H4 (cell line): ENCODE results near the gene CAB39. TPM values are rescaled to one million over a fixed set of nuclear protein-coding genes. Genes with fewer than 3 reads are reported as not detected.
"Not testable (repeated sequence)": the region's sequence is repeated elsewhere in the genome, so short reads cannot be mapped to it uniquely, and the experiment has no call there.

ENCODE experiments used
- DNase-seq: peaks from one replicate; pipeline ENCODE4 v3.0.0-alpha.2; 2015; ENCODE audit warnings: low spot score
- total RNA-seq: library from RNA; depleted of rRNA; stranded (reverse); fragments of >200 nt; shearing (Covaris generic); gene quantifications from 2 replicates; pipeline ENCODE4 v1.2.3, GENCODE V29; 2014

Gene CAB39
- total RNA-seq, 1 experiment from 2014 or later = 42.2 TPM

DNA sequence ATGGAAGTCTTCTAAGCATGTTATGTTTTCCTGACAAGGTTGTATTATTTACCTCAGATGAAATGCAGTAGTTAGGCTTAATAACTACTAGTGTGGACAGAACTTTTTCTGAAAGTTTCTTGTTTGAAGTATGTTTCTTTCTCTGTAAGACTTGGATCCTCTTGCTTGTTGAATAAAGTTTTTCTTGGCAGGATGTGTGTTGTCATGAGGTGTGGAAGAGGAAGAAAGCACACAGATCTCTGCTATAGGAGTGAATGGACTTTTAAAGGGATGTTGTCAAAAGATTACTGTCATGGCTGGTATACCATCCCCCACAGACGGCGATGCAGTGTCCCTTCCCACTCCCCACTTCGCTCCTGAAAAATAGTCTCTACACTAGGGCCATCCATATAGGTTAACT, 2.6 kb downstream of the CAB39 start:
- DNase-seq = no peak

GRCh38 chr2:230716588-230716987, 3.9 kb downstream of the CAB39 start:
- no peak for DNase-seq

DNA sequence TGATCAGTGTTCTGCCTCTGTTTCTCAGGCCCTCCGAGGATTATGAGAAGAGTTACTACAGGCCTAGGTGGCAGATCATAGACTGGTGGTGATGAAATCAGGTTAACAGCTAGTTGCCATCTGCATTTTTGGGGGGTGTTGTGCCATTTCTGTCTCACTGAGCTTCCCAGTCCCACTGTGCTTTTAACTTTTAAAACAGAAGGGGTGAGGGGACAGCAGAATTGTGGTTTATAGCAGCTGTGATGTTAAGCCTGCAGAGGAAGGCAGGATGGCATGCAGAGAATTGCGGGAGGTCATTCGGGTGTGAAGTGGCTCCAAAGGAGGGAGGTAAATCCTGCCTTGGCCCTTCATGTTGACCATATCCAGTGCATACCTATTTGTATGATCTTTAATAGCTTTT, 5.0 kb downstream of the CAB39 start:
- DNase-seq = no peak

DNA sequence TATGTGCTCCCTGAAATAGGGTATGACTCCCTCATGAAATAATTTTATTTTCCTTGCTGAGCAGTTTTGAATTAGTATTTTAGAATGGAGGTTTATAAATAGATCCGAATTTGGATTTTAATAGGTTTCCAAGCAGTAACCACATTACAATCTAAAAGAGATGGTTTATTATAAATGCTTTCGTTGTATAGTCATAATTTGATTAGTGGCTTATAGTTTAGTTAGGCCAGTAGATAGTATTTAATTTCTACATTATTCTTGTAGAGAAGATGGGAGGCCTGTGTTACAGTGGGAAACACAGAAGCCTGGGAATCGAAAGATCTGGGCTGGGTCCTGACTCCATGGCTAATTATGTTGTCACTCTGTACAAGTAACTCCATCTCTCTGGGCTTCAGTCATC, 6.7 kb downstream of the CAB39 start:
- DNase-seq = no peak

GRCh38 chr2:230721712-230722111, 9.1 kb downstream of the CAB39 start:
- DNase-seq = no peak

DNA sequence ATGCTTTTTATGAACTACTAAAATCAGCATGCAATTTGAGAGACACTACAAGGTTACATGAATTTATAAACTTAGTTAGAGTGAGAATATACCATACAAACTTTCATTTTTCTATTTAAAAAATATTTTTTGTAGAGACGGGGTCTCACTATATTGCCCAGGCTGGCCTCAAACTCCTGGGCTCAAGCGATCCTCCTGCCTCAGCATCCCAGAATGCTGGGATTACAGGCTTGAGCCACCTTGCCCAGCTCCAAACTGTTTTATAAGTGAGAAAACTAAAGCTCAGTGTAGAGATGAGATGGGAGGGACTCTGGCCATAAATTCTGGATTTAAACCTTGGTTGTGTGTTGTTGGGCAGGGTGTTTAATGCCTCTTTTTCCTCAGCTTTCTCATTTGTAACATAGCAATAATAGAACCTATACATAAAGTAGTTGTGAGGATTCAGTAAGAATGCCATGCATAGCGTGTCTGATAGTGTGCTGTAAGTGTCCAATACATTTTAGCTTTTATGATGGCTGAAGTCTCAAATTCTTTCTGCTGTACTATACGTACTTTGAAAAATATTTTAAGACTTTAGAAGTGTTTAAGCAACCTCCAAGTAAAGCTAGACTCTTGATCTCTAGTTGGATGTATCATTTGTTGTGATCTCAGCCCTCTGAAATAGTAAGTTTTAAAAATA, 9.7 kb downstream of the CAB39 start:
- DNase-seq = no peak

DNA sequence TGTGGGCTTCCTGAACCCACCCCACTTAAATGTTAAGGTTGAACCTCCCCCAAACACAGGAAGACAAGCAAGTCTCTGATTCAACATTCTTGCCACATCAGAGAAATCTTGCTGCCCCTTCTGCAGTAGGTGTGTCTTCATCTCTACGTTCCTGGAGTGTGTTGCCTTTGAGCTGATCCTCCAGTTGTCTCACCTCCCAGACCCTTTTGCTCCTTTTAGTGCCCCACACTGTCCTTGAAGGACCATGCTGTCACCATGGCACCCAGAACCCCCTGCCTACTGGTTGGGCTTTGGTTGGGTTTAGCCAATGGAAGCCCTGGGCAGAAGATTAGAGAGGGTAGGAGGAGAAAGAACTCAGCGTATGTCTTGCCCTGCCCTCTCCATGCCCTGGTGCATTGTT, 10.7 kb downstream of the CAB39 start:
- DNase-seq = no peak

- DNase-seq = not testable (repeated sequence)
Observed at GRCh38 chr2:230724957-230725356, 12.3 kb downstream of the CAB39 start.

DNA sequence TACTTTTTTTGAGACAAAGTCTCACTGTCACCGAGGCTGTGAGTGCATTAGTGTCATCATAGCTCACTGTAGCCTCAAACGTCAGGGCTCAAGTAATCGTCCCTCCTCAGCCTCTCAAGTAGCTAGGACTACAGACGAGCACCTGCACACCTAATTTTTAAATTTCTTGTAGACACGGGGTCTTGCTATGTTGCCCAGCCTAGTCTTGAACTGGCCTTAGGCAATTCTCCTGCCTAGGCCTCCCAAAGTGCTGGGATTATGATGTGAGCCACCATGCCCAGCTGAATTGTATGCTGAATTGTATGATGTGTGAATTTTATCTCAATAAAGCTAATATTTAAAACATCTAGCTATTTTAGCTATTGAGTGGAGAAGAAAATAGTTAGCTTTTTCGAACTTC, 18.9 kb downstream of the CAB39 start:
- DNase-seq = no peak

GRCh38 chr2:230732914-230733401, 20.3 kb downstream of the CAB39 start:
- DNase-seq = no peak

GRCh38 chr2:230734247-230735175, 21.9 kb downstream of the CAB39 start:
- no peak for DNase-seq

DNA sequence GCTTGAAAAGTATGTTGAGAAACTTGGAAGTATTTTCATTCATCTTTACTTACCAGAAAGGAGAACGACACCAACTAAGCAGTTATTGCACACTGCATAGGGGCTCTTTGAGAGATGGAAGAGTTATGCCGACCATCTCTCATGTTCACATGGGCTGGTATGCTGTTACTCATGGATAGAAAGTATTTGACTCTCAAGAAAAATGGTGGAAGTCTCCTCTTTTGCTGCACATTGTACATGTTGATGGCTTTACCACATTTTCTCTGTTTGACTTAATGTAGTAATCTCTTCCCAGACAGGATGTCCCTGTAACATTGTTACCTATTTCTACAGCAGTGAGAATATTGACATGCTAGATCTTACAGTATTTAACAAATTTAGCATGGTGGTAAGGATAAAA, 23.2 kb downstream of the CAB39 start:
- no peak for DNase-seq

DNA sequence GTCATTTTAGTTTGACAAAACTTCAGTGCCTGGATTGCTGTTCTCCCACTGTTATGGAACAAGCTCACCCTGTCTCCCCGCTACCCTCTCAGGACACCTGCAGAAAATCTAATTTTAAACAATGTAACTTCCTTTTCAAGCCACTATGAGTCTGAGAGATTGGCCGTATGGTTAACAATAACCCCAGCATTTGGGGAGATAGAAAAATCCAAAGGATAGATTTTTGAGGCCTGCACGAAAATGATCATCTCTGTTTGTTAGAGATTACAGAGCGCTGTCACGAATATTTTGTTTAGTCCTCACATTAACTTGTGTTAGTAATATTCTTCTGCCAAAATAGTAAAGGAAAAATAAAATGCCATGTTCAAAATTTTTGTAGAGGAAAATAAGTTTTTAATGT, 24.7 kb downstream of the CAB39 start:
- no peak for DNase-seq

DNA sequence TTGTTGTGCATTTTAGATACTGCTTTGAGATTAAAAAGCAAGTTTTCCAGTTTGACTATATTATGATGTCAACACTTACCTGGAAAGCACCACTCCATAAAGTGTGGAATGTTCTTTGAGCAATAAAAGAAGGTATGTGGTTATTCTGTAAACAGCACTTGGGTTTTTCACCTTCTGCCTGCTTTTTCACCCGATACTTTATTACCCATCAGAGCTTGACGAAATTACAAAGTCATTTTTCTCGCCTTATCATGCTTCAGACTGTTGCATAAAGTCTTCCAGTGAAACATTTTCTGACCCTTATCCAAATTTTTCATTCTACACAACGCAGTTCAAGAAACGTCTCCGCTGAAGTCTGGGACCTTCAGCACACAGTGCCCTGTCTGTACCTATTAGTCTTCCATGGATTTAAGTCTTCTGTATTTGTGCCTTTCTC, 25.2 kb downstream of the CAB39 start:
- DNase-seq = no peak

GRCh38 chr2:230738391-230738811, 25.8 kb downstream of the CAB39 start:
- DNase-seq = peak; percentile 85

DNA sequence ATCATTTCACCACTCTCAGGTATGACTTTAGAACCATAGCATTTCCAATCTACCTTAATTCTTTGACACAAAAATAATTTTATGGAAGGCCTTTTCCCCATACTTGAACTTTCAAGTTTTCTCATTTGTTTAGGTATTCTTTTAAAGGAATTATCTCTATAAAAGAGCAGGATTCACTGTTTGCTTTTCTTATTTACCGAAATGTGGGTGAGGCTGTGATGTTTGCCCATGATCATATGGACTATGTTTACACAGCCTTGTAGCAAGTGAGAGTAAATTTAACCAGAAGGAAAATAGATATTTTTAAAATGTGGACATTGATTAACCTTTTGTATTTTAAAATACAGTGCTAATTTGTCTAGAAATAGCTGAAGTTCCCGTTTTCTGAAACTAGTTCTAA, 26.3 kb downstream of the CAB39 start:
- no peak for DNase-seq

GRCh38 chr2:230739961-230740360, 27.3 kb downstream of the CAB39 start:
- DNase-seq = no peak

DNA sequence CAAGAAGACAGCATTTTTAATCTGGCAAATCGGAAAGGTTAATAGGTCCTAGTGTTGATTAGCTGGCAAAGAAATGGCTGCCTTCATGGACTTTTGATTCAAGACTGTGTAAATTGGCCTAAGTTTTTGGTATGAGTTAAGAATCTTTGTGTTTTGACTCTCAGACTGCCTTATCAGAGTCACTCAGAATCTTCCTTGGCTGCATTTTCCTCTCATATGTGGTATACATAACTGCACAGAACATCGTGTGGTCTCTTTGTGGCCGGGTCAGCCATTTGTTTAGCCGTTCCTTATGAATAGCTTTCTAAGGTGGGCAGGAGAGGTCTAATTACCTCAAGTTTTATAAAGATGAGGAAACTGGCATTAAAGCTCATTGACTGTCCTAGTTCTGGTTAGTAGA, 30.1 kb downstream of the CAB39 start:
- no peak for DNase-seq

GRCh38 chr2:230746213-230746612, 33.6 kb downstream of the CAB39 start:
- no peak for DNase-seq

DNA sequence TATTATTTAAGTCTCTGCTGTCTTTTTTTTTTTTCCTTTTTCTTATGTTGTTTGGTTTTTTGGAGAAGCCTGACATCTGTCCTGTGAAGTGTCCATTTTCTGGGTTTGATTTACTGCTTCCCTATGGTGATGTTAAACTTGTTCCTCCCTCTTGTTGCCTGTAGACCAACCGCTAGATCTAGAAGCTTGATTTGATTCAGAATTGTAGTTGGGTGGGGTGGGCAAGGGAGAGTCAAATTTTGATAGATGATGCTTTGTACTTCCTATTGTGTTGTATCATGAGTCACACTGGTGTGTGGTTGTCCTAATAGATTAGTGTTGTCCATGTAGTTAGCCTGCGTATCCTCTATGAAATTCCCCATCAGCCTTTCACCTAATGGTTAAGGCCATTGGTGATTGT, 35.4 kb downstream of the CAB39 start:
- no peak for DNase-seq

DNA sequence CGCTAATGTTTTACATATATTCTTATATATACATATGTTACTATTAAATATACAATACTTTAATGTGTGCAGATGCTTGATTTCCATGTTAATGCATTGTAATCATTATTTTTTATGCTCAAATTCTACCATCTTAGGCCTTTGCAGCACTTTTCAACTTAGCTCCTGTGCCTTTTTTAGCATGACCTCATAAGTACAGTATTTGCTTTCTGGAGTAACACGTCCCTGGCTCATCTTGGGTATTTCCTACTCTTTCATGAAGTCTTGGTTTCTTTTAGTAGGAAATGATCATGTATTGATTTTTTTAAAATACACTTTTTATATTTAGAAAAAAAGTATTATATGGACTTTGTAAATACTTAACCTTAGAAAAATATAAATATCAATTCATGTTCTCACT, 36.5 kb downstream of the CAB39 start:
- no peak for DNase-seq

- peak; percentile 51 for DNase-seq
Observed at GRCh38 chr2:230751062-230751461, 38.4 kb downstream of the CAB39 start.

- no peak for DNase-seq
Observed at GRCh38 chr2:230754200-230754599, 41.6 kb downstream of the CAB39 start.
